Type B pancreatic cell (in vitro differentiated cells): ENCODE results near the gene ACER2. TPM values are rescaled to one million over a fixed set of nuclear protein-coding genes. Genes with fewer than 3 reads are reported as not detected.
A peak's percentile ranks its signal among the peaks of the same experiment; 100 is the strongest.
"Not testable (repeated sequence)": the region's sequence is repeated elsewhere in the genome, so short reads cannot be mapped to it uniquely, and the experiment has no call there.

Experiments used
- DNase-seq: peaks from one replicate; pipeline ENCODE4 v3.0.0; 2021; ENCODE audit warnings: mixed read lengths; ENCODE audit not compliant: unreplicated experiment; ENCODE audit errors: extremely low spot score
- H3K27ac Mint-ChIP-seq: 2 replicates; pipeline ENCODE4 v1.8.0; 2021; ENCODE audit warnings: mild to moderate bottlenecking, mixed read lengths
- H3K27me3 Mint-ChIP-seq: 2 replicates; pipeline ENCODE4 v1.8.0; 2021; ENCODE audit warnings: mixed read lengths
- H3K36me3 Mint-ChIP-seq: 2 replicates; pipeline ENCODE4 v1.8.0; 2021; ENCODE audit warnings: mixed read lengths
- H3K4me1 Mint-ChIP-seq: one replicate; pipeline ENCODE4 v1.8.0; 2021; ENCODE audit warnings: mixed read lengths; ENCODE audit not compliant: unreplicated experiment
- H3K4me3 Mint-ChIP-seq: 2 replicates; pipeline ENCODE4 v1.8.0; 2021; ENCODE audit warnings: mild to moderate bottlenecking, mixed read lengths
- H3K9me3 Mint-ChIP-seq: 2 replicates; pipeline ENCODE4 v1.8.0; 2021; ENCODE audit warnings: mixed read lengths
- CTCF ChIP-seq: fragments of 200-600 bp; sonication (generic); conservative IDR thresholded peaks from 2 replicates; pipeline ENCODE4 v1.5.0; 2021; ENCODE audit warnings: antibody characterized with exemption, mild to moderate bottlenecking
- total RNA-seq: library from RNA; stranded (reverse); gene quantifications from 2 replicates; pipeline ENCODE4 v1.2.1, GENCODE V29; 2021; ENCODE audit warnings: low replicate concordance

The ACER2 gene
- total RNA-seq, 1 donor from 2014 or later: 9.2 TPM

GRCh38 chr9:19432473-19432872, 23.7 kb downstream of the ACER2 start:
- peaks cover 17% of the 10 kb centered on the region for H3K36me3 Mint-ChIP-seq
- no peak overlapping the region for H3K27ac Mint-ChIP-seq
- TF ChIP-seq CTCF: no peak
- no peaks in the 10 kb centered on the region for H3K27me3 Mint-ChIP-seq
- no peak overlapping the region for H3K4me3 Mint-ChIP-seq
- H3K9me3 Mint-ChIP-seq: no peaks in the 10 kb centered on the region
- H3K4me1 Mint-ChIP-seq: peaks cover 9% of the 10 kb centered on the region
- DNase-seq: no peak

DNA sequence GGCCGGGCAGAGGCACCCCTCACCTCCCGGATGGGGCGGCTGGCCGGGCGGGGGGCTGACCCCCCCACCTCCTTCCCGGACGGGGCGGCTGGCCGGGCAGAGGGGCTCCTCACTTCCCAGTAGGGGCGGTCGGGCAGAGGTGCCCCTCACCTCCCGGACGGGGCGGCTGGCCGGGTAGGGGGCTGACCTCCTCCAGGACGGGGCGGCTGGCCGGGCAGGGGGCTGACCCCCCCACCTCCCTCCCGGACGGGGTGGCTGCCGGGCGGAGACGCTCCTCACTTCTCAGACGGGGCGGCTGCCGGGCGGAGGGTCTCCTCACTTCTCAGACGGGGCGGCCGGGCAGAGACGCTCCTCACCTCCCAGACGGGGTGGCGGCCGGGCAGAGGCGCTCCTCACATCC, 24.9 kb downstream of the ACER2 start:
- not testable (repeated sequence) for H3K4me1 Mint-ChIP-seq, H3K27ac Mint-ChIP-seq, H3K27me3 Mint-ChIP-seq, H3K4me3 Mint-ChIP-seq, DNase-seq, H3K9me3 Mint-ChIP-seq
- peaks cover 19% of the 10 kb centered on the region for H3K36me3 Mint-ChIP-seq

GRCh38 chr9:19440376-19440775, 31.6 kb downstream of the ACER2 start:
- no peak for DNase-seq
- Mint-ChIP-seq H3K36me3 (peaks cover 19% of the 10 kb centered on the region), H3K4me1 (no peaks in the 10 kb centered on the region), H3K4me3 (no peak overlapping the region), H3K27me3 (no peaks in the 10 kb centered on the region), H3K27ac (peak overlapping the region; percentile 1), H3K9me3 (no peaks in the 10 kb centered on the region)
- no peak for TF ChIP-seq CTCF

DNA sequence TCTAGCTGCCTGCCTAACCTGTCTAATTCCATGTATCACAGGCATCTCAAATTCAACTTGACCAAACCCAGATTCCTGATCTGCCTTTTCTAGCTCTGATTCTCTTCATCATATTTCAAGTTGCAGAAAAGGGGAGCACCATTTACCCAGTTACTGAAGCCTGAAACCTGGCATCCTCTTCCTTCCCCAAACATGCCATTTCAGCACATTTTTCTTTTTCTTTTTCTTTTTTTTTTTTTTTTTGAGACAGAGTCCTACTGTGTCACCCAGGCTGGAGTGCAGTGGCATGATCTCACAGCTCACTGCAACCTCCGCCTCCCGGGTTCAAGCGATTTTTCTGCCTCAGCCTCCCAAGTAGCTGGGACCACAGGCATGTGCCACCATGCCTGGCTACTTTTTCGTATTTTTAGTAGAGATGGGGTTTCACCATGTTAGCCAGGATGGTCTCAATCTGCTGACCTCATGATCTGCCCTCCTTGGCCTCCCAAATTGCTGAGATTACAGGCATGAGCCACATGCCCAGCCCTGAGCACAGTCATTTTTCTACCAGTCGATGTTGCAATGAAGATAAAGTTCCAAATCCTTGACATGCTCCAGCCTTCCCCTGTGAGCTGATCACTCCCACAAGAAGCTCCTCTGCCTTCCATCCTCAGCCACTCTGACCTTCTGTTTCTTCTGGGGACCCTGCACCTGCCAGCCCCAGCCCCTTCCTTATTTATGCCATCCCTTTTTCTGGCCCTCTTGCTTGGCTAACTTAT, 32.2 kb downstream of the ACER2 start:
- no peak for TF ChIP-seq CTCF
- no peak overlapping the region for H3K4me3 Mint-ChIP-seq
- no peaks in the 10 kb centered on the region for H3K27me3 Mint-ChIP-seq
- H3K4me1 Mint-ChIP-seq: no peaks in the 10 kb centered on the region
- H3K27ac Mint-ChIP-seq: peak overlapping the region; percentile 1
- DNase-seq: no peak
- H3K9me3 Mint-ChIP-seq: no peaks in the 10 kb centered on the region
- peaks cover 19% of the 10 kb centered on the region for H3K36me3 Mint-ChIP-seq

DNA sequence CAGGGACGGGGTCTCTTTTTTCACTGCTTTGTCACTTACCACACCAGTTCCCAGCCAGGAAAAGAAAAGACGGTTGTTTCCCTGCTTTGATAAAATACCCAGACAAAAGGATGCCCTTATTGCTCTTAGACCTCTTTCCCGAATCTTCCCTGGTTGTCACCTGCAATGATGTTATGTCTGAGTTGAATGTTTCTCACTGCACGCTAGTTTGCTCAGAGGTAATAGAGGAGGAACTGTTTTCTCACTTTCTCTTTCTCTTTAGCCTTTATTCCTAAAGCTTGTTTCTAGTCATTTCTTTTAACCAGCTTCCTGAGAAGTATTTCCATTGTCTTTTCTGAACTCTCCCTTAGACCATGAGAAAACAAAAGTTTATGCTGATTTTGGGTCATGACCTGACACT, 32.9 kb downstream of the ACER2 start:
- Mint-ChIP-seq H3K9me3 (no peaks in the 10 kb centered on the region), H3K4me1 (no peaks in the 10 kb centered on the region), H3K4me3 (no peak overlapping the region), H3K27ac (no peak overlapping the region), H3K36me3 (peaks cover 19% of the 10 kb centered on the region), H3K27me3 (no peaks in the 10 kb centered on the region)
- no peak for TF ChIP-seq CTCF
- no peak for DNase-seq

GRCh38 chr9:19442240-19442639, 33.4 kb downstream of the ACER2 start:
- Mint-ChIP-seq H3K4me3 (no peak overlapping the region), H3K4me1 (no peaks in the 10 kb centered on the region), H3K9me3 (no peaks in the 10 kb centered on the region), H3K36me3 (peaks cover 14% of the 10 kb centered on the region), H3K27me3 (no peaks in the 10 kb centered on the region), H3K27ac (no peak overlapping the region)
- no peak for DNase-seq
- TF ChIP-seq CTCF: no peak
